PC-9 (cell line): ENCODE results near the gene CCER1. TPM values are rescaled to one million over a fixed set of nuclear protein-coding genes. Genes with fewer than 3 reads are reported as not detected.

Source experiments
- BruUV-seq: library from RNA; stranded (reverse); fragments of 400-500 nt; replicated peaks from 2 replicates; lab custom pipeline; 2021; lab: Mats Ljungman, UMichigan
- CTCF ChIA-PET: fragments of 300-600 bp; sonication (Branson Sonifier 250); formaldehyde crosslinking; loops from one replicate; lab custom pipeline; 2022; ENCODE audit warnings: antibody characterized with exemption; lab: Charles Lee
- POLR2A ChIA-PET: fragments of 300-600 bp; sonication (Branson Sonifier 250); formaldehyde crosslinking; loops from one replicate; lab custom pipeline; 2022; ENCODE audit warnings: antibody characterized with exemption; ENCODE audit not compliant: unreplicated experiment; lab: Charles Lee
- DNase-seq, 2 experiments: peaks; one replicate each; pipeline versions ENCODE4 v3.0.0 to v3.0.0-alpha.2; 2015 to 2022; ENCODE audit warnings: mixed read lengths in 1 of 2
- H2AFZ ChIP-seq: fragments of 200-600 bp; sonication (generic); 2 replicates; pipeline ENCODE4 v1.8.1; 2017; ENCODE audit warnings: antibody characterized with exemption
- H3F3A ChIP-seq: fragments of 200-600 bp; sonication (generic); 2 replicates; pipeline ENCODE4 v1.8.1; 2017; ENCODE audit warnings: antibody characterized with exemption, mild to moderate bottlenecking, low read depth; ENCODE audit not compliant: insufficient read depth
- H3K27ac ChIP-seq: fragments of 200-600 bp; sonication (generic); 2 replicates; pipeline ENCODE4 v1.6.1; 2016; ENCODE audit warnings: mixed run types
- H3K27me3 ChIP-seq: fragments of 200-600 bp; sonication (generic); 2 replicates; pipeline ENCODE4 v1.6.1; 2016; ENCODE audit warnings: low read depth, mixed run types; ENCODE audit not compliant: insufficient read depth
- H3K36me3 ChIP-seq: fragments of 200-600 bp; sonication (generic); 2 replicates; pipeline ENCODE4 v1.6.1; 2016; ENCODE audit warnings: low read depth, mixed run types
- H3K4me1 ChIP-seq: fragments of 200-600 bp; sonication (generic); replicated peaks from 2 replicates; pipeline ENCODE4 v1.6.1; 2016; ENCODE audit warnings: mixed run types; ENCODE audit not compliant: insufficient read depth
- H3K4me2 ChIP-seq: fragments of 200-600 bp; sonication (generic); 2 replicates; pipeline ENCODE4 v1.6.1; 2017; ENCODE audit warnings: mixed run types
- H3K4me3 ChIP-seq: fragments of 200-600 bp; sonication (generic); 2 replicates; pipeline ENCODE4 v1.6.1; 2016; ENCODE audit warnings: mixed run types
- H3K79me2 ChIP-seq: fragments of 200-600 bp; sonication (generic); 2 replicates; pipeline ENCODE4 v1.6.1; 2017; ENCODE audit warnings: low read depth, mixed run types
- H3K9me2 ChIP-seq: fragments of 200-600 bp; sonication (generic); 2 replicates; pipeline ENCODE4 v1.8.1; 2017; ENCODE audit warnings: mild to moderate bottlenecking; ENCODE audit not compliant: insufficient read depth
- H3K9me3 ChIP-seq: fragments of 200-600 bp; sonication (generic); 2 replicates; pipeline ENCODE4 v1.8.1; 2016; ENCODE audit warnings: low read depth; ENCODE audit not compliant: insufficient read depth
- H4K20me1 ChIP-seq: fragments of 200-600 bp; sonication (generic); 2 replicates; pipeline ENCODE4 v1.8.1; 2017; ENCODE audit not compliant: insufficient read depth
- EZH2 ChIP-seq: fragments of 200-600 bp; sonication (generic); IDR thresholded peaks from 2 replicates; pipeline ENCODE4 v1.8.0; 2017; ENCODE audit warnings: antibody characterized with exemption, low read depth
- intact Hi-C: fragments of 100-400 bp; cut with micrococcal nuclease; formaldehyde crosslinking; loops from one replicate; pipeline ENCODE4 v1.10.0; 2022; ENCODE audit not compliant: unreplicated experiment
- total RNA-seq: library from RNA; stranded (reverse); gene quantifications from 2 replicates; pipeline ENCODE4 v1.2.3, GENCODE V29; 2021
- TF ChIP-seq, protein P1 (sequence below): fragments of 200-600 bp; sonication (generic); conservative IDR thresholded peaks from 2 replicates; pipeline ENCODE4 v1.6.1; 2017; ENCODE audit warnings: mixed run types, antibody characterized with exemption, mild to moderate bottlenecking, moderate library complexity

The CCER1 gene
- total RNA-seq, 1 experiment from 2014 or later = not detected

DNA sequence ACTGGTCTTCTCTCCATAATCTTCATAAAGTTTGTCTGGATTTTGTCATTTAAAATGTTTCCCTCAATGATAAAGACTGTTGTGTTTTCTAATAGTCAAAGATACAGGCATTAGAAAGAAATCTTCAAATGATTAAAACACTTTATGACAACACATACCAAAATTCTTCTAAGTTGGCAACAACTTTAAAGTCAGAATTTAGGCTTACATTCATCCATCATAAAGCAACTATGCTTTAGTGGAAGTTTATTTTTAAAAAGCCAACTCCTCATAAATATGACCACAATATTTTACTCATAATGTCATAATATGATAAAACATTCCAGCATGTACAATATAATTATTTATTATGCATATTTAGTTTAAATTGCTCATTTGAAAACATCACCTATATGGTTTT, 17.2 kb upstream of the CCER1 start:
- no peaks in the 10 kb centered on the region for H4K20me1 ChIP-seq
- intact Hi-C loops = loop anchor here (10.0 kb wide), 1 partner anchor 1683 kb away; no protein-coding TSS in a partner anchor
- no peaks in the 10 kb centered on the region for H3F3A ChIP-seq
- no peak overlapping the region for H3K4me2 ChIP-seq
- no peak overlapping the region for H2AFZ ChIP-seq
- ChIA-PET CTCF (no interaction called here), POLR2A (interaction anchor here (0.6 kb wide), 1 partner anchor 736 kb away, joined by 23 read pairs; no protein-coding TSS in a partner anchor)
- no TSS peak for BruUV-seq
- no peak overlapping the region for H3K27ac ChIP-seq
- no peaks in the 10 kb centered on the region for H3K9me2 ChIP-seq
- no peaks in the 10 kb centered on the region for H3K79me2 ChIP-seq
- TF ChIP-seq EZH2 = no peak
- TF ChIP-seq, protein P1, sequence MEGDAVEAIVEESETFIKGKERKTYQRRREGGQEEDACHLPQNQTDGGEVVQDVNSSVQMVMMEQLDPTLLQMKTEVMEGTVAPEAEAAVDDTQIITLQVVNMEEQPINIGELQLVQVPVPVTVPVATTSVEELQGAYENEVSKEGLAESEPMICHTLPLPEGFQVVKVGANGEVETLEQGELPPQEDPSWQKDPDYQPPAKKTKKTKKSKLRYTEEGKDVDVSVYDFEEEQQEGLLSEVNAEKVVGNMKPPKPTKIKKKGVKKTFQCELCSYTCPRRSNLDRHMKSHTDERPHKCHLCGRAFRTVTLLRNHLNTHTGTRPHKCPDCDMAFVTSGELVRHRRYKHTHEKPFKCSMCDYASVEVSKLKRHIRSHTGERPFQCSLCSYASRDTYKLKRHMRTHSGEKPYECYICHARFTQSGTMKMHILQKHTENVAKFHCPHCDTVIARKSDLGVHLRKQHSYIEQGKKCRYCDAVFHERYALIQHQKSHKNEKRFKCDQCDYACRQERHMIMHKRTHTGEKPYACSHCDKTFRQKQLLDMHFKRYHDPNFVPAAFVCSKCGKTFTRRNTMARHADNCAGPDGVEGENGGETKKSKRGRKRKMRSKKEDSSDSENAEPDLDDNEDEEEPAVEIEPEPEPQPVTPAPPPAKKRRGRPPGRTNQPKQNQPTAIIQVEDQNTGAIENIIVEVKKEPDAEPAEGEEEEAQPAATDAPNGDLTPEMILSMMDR = no peak
- no peaks in the 10 kb centered on the region for H3K36me3 ChIP-seq
- no peaks in the 10 kb centered on the region for H3K4me1 ChIP-seq
- H3K9me3 ChIP-seq = no peaks in the 10 kb centered on the region; the same call in 1 of the 2 replicates
- H3K4me3 ChIP-seq = no peak overlapping the region
- no peak for DNase-seq
- H3K27me3 ChIP-seq = no peaks in the 10 kb centered on the region

DNA sequence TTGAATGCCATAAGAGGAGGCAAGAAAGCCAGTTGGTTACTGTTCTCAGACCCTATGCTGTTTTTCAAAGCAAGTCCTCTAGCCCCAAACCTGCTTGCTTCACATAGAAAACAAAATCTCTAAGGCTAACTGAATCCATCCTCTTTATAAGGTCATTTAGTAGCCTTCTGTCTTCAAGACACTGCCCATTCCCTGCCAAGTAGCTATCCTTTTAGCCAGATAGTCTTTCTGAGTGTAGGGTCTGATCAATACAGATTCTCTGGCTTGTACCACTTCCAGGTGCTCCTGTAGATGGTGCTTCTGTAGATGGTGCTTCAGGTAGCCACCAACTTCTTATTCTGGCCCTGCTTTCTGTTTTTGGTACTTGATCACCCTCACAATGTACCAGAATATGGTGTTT, 15.9 kb upstream of the CCER1 start:
- DNase-seq = no peak
- no peak overlapping the region for H3K4me3 ChIP-seq
- H3K9me2 ChIP-seq = no peaks in the 10 kb centered on the region
- H4K20me1 ChIP-seq = no peaks in the 10 kb centered on the region
- H3K4me2 ChIP-seq = no peak overlapping the region
- no peaks in the 10 kb centered on the region for H3K27me3 ChIP-seq
- TF ChIP-seq, protein P1 = no peak
- no peak for TF ChIP-seq EZH2
- POLR2A ChIA-PET = no interaction called here
- BruUV-seq = no TSS peak
- CTCF ChIA-PET = no interaction called here
- intact Hi-C loops = loop anchor here (10.0 kb wide), 1 partner anchor 1684 kb away; no protein-coding TSS in a partner anchor
- no peak overlapping the region for H3K27ac ChIP-seq
- H2AFZ ChIP-seq = no peak overlapping the region
- no peaks in the 10 kb centered on the region for H3K36me3 ChIP-seq
- H3K79me2 ChIP-seq = no peaks in the 10 kb centered on the region
- no peaks in the 10 kb centered on the region for H3K4me1 ChIP-seq
- H3F3A ChIP-seq = no peaks in the 10 kb centered on the region
- no peaks in the 10 kb centered on the region; the same call in 1 of the 2 replicates for H3K9me3 ChIP-seq

DNA sequence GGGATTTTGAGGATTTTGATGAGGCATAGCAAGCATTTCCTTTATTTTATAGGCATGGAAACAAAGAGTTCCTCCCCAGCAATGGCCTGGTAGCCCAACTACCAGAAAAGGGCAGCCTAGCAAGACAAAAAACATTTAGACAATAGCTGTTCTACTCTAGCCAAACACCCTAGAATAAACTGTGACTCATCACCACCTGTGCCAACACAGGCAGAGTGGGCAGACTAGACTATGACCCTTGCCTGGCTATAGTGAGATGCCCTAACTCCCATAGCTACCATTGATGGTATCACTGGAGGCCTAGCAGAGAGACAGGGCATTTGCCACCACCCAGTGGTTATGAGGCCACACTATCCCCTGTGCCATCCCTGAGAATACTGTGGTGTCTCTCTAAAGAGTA, 15.5 kb upstream of the CCER1 start:
- POLR2A ChIA-PET = no interaction called here
- intact Hi-C loops = loop anchor here (10.0 kb wide), 1 partner anchor 1684 kb away; no protein-coding TSS in a partner anchor

More for the DNA sequence above, 15.5 kb upstream of the CCER1 start:
- H3K4me3 ChIP-seq = no peak overlapping the region
- CTCF ChIA-PET = no interaction called here
- BruUV-seq = no TSS peak
- no peaks in the 10 kb centered on the region for H4K20me1 ChIP-seq
- no peaks in the 10 kb centered on the region; the same call in 1 of the 2 replicates for H3K9me3 ChIP-seq
- no peak overlapping the region for H2AFZ ChIP-seq
- no peaks in the 10 kb centered on the region for H3K36me3 ChIP-seq
- no peaks in the 10 kb centered on the region for H3K27me3 ChIP-seq
- no peaks in the 10 kb centered on the region for H3K79me2 ChIP-seq
- H3K9me2 ChIP-seq = no peaks in the 10 kb centered on the region
- H3F3A ChIP-seq = no peaks in the 10 kb centered on the region
- no peak for DNase-seq
- no peak overlapping the region for H3K27ac ChIP-seq
- no peak overlapping the region for H3K4me2 ChIP-seq
- no peaks in the 10 kb centered on the region for H3K4me1 ChIP-seq
- TF ChIP-seq, protein P1 = no peak
- TF ChIP-seq EZH2 = no peak
